Tibial artery (tissue), 4 donors: Measurements from ENCODE around the gene LHFPL2.

ENCODE experiments used
- DNase-seq, 2 donors: peaks; one replicate each; pipeline ENCODE4 v3.0.0-alpha.2; 2019
- H3K27ac ChIP-seq, 2 donors: fragments of 200-600 bp; sonication (generic) in 1 of 2; 1 replicate in 1 of 2; 2 replicates in 1 of 2; pipeline ENCODE4 v1.5.1; 2018 to 2019; ENCODE audit warnings: mild to moderate bottlenecking in 1 of 2
- H3K27me3 ChIP-seq, 2 donors: fragments of 200-600 bp; sonication (generic) in 1 of 2; one replicate each; pipeline versions ENCODE4 v1.5.1 to v1.6.0; 2016 to 2019
- H3K36me3 ChIP-seq, 3 donors: fragments of 200-600 bp; sonication (generic) in 2 of 3; one replicate each; pipeline ENCODE4 v1.5.1; 2016 to 2019; ENCODE audit warnings: mild to moderate bottlenecking in 2 of 3
- H3K4me1 ChIP-seq, 4 donors: fragments of 200-600 bp; sonication (generic) in 2 of 4; 1 replicate in 3 of 4; 2 replicates in 1 of 4; pipeline ENCODE4 v1.5.1; 2016 to 2019
- H3K4me3 ChIP-seq, 2 donors: fragments of 200-600 bp; sonication (generic) in 1 of 2; 1 replicate in 1 of 2; 2 replicates in 1 of 2; pipeline ENCODE4 v1.5.1; 2018 to 2019; ENCODE audit warnings: mild to moderate bottlenecking in 2 of 2
- H3K9me3 ChIP-seq, 3 donors: fragments of 200-600 bp; sonication (generic) in 1 of 3; one replicate each; pipeline ENCODE4 v1.5.1; 2016 to 2019
- intact Hi-C: fragments of 100-400 bp; cut with DNase I; formaldehyde crosslinking; loops from one replicate; pipeline ENCODE4 v1.15.0; 2023; ENCODE audit warnings: low total_unique reads
- TF ChIP-seq, protein P1 (sequence below), 2 experiments: fragments of 200-600 bp in 1 of 2; fragments of 450-650 bp in 1 of 2; IDR thresholded peaks; one replicate each; pipeline ENCODE4 v1.5.1; 2017 to 2019; ENCODE audit warnings: antibody characterized with exemption in 2 of 2, mild to moderate bottlenecking in 1 of 2, moderate library complexity in 1 of 2

Gene LHFPL2

DNA sequence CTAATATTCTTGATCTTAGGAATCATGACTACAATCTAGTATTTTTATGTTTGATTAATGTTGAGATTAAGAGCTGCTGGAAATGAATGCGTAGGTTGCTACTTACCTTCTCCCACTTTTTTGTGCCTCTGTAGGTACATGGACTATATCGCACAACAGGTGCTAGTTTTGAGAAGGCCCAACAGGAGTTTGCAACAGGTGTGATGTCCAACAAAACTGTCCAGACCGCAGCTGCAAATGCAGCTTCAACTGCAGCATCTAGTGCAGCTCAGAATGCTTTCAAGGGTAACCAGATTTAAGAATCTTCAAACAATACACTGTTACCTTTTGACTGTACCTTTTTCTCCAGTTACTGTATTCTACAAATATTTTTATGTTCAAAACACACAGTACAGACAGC, 173.2 kb downstream of the LHFPL2 start:
- Histone ChIP-seq H3K36me3 (peaks cover 0 to 7% (median 6%) of the 10 kb centered on the region in 3 donors), H3K4me3 (no peak overlapping the region), H3K27ac (no peak overlapping the region), H3K27me3 (no peaks in the 10 kb centered on the region), H3K4me1 (no peaks in the 10 kb centered on the region), H3K9me3 (no peaks in the 10 kb centered on the region)
- intact Hi-C loops, result no loop called here
- DNase-seq, result no peak
- TF ChIP-seq, protein P1, sequence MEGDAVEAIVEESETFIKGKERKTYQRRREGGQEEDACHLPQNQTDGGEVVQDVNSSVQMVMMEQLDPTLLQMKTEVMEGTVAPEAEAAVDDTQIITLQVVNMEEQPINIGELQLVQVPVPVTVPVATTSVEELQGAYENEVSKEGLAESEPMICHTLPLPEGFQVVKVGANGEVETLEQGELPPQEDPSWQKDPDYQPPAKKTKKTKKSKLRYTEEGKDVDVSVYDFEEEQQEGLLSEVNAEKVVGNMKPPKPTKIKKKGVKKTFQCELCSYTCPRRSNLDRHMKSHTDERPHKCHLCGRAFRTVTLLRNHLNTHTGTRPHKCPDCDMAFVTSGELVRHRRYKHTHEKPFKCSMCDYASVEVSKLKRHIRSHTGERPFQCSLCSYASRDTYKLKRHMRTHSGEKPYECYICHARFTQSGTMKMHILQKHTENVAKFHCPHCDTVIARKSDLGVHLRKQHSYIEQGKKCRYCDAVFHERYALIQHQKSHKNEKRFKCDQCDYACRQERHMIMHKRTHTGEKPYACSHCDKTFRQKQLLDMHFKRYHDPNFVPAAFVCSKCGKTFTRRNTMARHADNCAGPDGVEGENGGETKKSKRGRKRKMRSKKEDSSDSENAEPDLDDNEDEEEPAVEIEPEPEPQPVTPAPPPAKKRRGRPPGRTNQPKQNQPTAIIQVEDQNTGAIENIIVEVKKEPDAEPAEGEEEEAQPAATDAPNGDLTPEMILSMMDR (IDR thresholded peaks at IDR 0.05), result no peak

DNA sequence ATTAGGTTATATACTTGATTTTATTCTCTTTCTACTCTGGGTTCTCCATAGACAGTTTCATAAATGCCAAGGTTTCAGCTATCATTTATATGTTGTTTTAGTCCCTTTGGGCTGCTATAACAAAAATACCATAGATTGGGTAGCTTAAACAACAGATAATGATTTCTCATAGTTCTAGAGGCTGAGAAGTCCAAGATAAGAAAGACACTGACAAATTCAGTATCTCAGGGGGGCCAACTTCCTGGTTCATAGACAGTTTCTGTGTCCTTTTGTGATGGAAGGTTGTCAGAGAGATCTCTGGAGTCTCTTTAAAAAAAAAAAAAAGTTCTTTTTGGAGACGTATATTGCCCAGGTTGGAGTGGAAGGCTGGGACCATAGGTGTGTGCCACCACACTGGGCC, 174.8 kb downstream of the LHFPL2 start:
- intact Hi-C loops, result no loop called here
- Histone ChIP-seq H3K27ac (no peak overlapping the region), H3K9me3 (no peaks in the 10 kb centered on the region), H3K4me3 (no peak overlapping the region), H3K4me1 (no peaks in the 10 kb centered on the region), H3K36me3 (peaks cover 0 to 7% (median 6%) of the 10 kb centered on the region in 3 donors), H3K27me3 (no peaks in the 10 kb centered on the region)
- TF ChIP-seq, protein P1 (IDR thresholded peaks at IDR 0.05), result no peak
- DNase-seq, result no peak

DNA sequence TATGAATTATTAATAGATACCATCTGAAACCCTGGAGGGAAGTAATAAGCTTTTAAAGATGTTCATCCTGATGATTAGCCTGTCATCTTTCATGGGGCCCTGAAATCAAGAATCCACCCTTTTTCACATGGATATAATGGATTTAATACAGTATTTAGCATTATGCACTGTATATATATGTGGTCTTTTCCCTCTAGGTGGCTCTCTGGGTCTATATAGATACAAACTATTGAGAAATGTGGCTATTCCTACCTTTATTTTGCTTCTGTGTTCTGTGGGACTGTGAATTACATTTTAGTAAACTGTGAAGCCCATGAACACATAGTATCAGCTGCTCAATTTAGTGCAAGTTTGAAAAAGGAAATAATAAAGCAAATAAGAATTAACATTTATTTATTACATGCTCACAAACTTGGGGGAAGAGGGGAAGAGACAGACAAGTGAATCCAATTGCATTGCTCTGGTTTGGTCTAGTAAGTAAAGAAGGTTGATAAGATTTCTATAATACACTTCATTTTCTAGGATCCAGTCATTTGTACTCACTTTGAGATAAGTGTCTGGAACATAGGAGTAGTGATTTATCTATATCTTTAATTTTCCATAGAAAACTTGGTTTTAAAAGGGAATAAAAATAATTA, 176.0 kb downstream of the LHFPL2 start:
- Histone ChIP-seq H3K27me3 (no peaks in the 10 kb centered on the region), H3K4me1 (peaks cover 0 to 5% (median 0%) of the 10 kb centered on the region in 4 donors), H3K36me3 (peaks cover 0 to 7% (median 6%) of the 10 kb centered on the region in 3 donors), H3K4me3 (no peak overlapping the region), H3K9me3 (no peaks in the 10 kb centered on the region), H3K27ac (no peak overlapping the region)
- intact Hi-C loops, result no loop called here
- no peak for DNase-seq
- TF ChIP-seq, protein P1 (IDR thresholded peaks at IDR 0.05), result no peak

DNA sequence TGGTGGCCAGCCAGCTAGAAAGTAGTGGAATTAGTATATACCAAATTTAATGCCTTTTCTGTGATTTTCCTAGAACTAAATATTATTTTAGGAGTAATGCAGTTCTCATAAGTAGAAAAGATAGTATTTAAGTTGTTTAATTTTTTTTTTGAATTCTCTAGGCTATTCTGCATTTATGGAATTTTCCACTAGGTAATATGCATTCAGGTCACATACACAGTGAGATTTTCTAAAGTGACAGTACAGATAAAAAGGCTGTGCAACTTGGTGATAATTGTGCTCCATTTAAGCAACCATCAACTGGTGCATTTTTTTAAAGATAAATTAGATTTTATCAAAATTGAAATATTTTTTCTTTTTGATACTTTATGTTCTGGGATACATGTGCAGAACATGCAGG, 176.7 kb downstream of the LHFPL2 start:
- Histone ChIP-seq H3K4me1 (peaks cover 0 to 5% (median 0%) of the 10 kb centered on the region in 4 donors), H3K9me3 (no peaks in the 10 kb centered on the region), H3K27ac (no peak overlapping the region), H3K27me3 (no peaks in the 10 kb centered on the region), H3K4me3 (no peak overlapping the region), H3K36me3 (peaks cover 0 to 7% (median 6%) of the 10 kb centered on the region in 3 donors)
- no peak for DNase-seq
- TF ChIP-seq, protein P1 (IDR thresholded peaks at IDR 0.05), result no peak
- intact Hi-C loops, result no loop called here

DNA sequence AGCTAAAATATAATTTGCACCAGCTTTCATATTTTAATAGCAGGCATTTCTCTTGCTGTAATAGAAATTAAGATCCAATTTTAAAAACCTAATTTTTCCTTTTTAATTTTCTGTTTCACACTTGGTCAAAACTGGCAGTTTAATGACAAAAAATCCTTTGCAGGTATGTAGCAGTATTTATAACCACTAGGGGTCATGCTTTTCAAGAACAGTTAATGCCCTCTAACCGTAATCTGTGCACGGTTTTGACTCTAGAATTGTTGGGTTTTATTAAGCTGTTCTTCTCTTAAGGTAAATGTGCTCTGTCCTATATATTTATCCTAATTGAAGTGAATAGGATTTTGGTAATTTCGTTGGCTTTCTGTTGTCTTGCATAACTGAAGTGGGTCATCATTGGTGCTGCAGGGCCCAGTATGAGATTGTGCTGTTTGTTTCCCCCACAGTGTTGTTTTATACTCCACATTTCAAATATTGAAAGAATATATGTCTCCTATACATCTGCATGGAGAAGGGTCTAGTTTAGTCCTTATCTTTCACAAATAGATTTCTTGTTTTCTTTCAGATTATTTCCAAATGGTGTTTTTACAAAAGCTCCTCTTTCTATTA, 180.7 kb downstream of the LHFPL2 start:
- Histone ChIP-seq H3K4me1 (peaks cover 0 to 5% (median 0%) of the 10 kb centered on the region in 4 donors), H3K27me3 (no peaks in the 10 kb centered on the region), H3K27ac (no peak overlapping the region), H3K9me3 (no peaks in the 10 kb centered on the region), H3K36me3 (peaks cover 0 to 5% (median 4%) of the 10 kb centered on the region in 3 donors), H3K4me3 (no peak overlapping the region)
- DNase-seq, result no peak
- TF ChIP-seq, protein P1 (IDR thresholded peaks at IDR 0.05), result peak; percentile 68 to 79
- intact Hi-C loops, result loop anchor here (10.0 kb wide), 1 partner anchor 507 kb away; no protein-coding TSS in a partner anchor
